Activated CD4-positive, alpha-beta T cell treated with anti-CD3 and anti-CD28 coated beads for 36 hours (primary cell): ENCODE data around the gene SMC2. TPM values are rescaled to one million over a fixed set of nuclear protein-coding genes. Genes with fewer than 3 reads are reported as not detected.

Experiments
- ATAC-seq: fragments of 200-7000 bp; cut with Tn5 transposase; one replicate; pipeline ENCODE4 v1.10.0; 2021; ENCODE audit warnings: mild to moderate bottlenecking, moderate library complexity
- CTCF ChIA-PET: fragments of 350-600 bp; sonication (Branson Sonifier 250); formaldehyde crosslinking; loops from one replicate; lab custom pipeline; 2021; ENCODE audit warnings: antibody characterized with exemption; lab: Charles Lee
- POLR2A ChIA-PET: fragments of 350-600 bp; sonication (Branson Sonifier 250); formaldehyde crosslinking; loops from one replicate; lab custom pipeline; 2021; ENCODE audit warnings: antibody characterized with exemption, inconsistent platforms; lab: Charles Lee
- DNase-seq: peaks from one replicate; pipeline ENCODE4 v3.0.0-alpha.2; 2020
- H3K27ac Mint-ChIP-seq: one replicate; pipeline ENCODE4 v1.8.0; 2021; ENCODE audit warnings: mixed read lengths
- H3K27me3 Mint-ChIP-seq: one replicate; pipeline ENCODE4 v1.8.0; 2021; ENCODE audit warnings: mixed read lengths
- H3K36me3 Mint-ChIP-seq: one replicate; pipeline ENCODE4 v1.8.0; 2021; ENCODE audit warnings: low read depth, mixed read lengths
- H3K4me1 Mint-ChIP-seq: one replicate; pipeline ENCODE4 v1.8.0; 2021; ENCODE audit warnings: mixed read lengths
- H3K4me3 Mint-ChIP-seq: one replicate; pipeline ENCODE4 v1.8.0; 2021; ENCODE audit warnings: mild to moderate bottlenecking, moderate library complexity, mixed read lengths
- H3K9me3 Mint-ChIP-seq: one replicate; pipeline ENCODE4 v1.8.0; 2021; ENCODE audit warnings: low read depth, mixed read lengths
- intact Hi-C, 2 experiments: fragments of 100-400 bp; cut with DNase I in 1 of 2; cut with micrococcal nuclease in 1 of 2; formaldehyde crosslinking; loops; one replicate each; pipeline versions ENCODE4 v1.14.2 to v1.15.1; 2022 to 2024; cut with DNase I, micrococcal nuclease
- total RNA-seq, 2 experiments: library from RNA; stranded (reverse); gene quantifications; one replicate each; pipeline ENCODE4 v1.2.3, GENCODE V29; 2021

Gene SMC2
- total RNA-seq, result 10 to 100 TPM; 78.4 to 84.5 TPM

DNA sequence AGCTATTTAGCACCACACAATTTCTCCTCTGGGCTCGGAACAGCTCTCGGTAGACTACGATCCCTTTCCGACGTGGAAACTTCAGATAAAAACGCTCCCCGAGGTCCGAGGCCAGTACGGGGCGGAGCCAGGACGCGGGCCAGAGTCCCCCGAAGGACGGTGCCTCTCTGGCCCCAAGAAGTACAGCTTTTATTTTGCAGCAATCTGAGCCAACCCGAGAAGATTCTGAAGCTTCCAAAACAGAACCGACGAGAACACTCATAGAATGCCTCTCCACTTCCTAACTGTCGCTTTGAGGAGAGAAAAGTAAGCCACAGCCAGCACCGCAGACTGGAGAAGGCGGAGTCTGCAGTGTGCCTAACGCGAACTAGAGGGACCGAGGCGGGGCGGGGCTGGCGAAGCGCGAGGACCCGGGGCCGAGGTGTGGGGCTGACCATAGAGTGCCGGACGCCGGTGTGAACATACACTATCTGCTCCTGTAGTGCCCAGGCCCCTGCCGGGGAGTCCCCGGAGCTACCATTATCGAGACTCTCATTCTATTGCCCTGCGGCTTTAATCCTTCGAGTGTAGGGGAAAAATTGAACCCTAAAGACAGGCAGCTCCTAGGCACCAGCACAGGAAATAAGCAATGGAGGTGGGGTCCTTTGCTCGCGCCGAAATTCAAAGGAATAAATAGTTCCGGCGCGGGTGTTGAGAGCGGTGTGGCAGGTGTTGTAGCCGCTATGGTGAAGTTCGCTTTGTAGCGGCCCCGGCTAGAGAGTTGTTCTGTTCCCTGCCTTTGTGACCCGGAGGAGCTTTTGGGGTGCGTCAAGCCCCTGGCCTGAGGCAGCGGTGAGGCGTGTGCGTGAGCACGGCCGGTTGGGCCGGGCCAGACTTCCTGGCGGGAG lies at the start of gene SMC2:
SMC2 (plus strand) TSS at position 663 of the 887 bp plus-strand sequence. CDS start 1,076 bp downstream, outside the sequence.
- Mint-ChIP-seq H3K27ac (peak within 1 kb of the TSS; percentile 99), H3K36me3 (peaks cover 16% of the 10 kb centered on the region), H3K27me3 (no peaks in the 10 kb centered on the region), H3K9me3 (no peaks in the 10 kb centered on the region), H3K4me1 (peaks cover 37% of the 10 kb centered on the region), H3K4me3 (peak within 1 kb of the TSS; percentile 88)
- DNase-seq (peak; percentile 96), ATAC-seq (peak; percentile 91)
- ChIA-PET POLR2A (interaction anchor here (0.6 kb wide), 1 partner anchor 868 kb away, joined by 3 read pairs; no protein-coding TSS in a partner anchor), CTCF (interaction anchor here (0.8 to 0.9 kb wide), 2 partner anchors 20 to 45 kb away, joined by 3 to 4 read pairs; no protein-coding TSS in a partner anchor)
- intact Hi-C loops, result loop anchor here (1.0 to 10.0 kb wide), 9 partner anchors 295 to 1601 kb away; partner anchors contain the start of genes NIPSNAP3A (in 2 of the 2), FSD1L (in 1 of the 2), SLC44A1 (in 1 of the 2) and TMEM38B (in 1 of the 2)

DNA sequence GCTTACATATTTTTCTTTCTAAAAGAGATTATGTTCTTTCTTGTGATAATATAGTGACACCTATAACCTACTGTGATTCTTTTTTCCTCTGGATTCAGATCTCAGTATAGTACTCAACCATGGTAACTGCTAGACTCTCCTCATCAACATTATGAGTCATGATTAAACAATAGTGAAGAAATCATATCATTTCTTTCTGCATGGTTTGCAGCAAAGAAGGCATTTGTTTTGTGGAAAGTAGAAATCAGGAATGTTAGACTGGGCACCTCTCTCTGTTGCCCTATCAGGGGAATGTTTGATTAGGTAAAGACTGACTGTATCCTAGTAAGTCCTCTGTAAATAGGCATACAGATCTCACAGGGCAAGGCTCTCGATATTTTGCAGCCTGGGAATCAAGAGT lies 25.6 kb upstream of the SMC2 start:
- DNase-seq (no peak), ATAC-seq (no peak)
- ChIA-PET CTCF (no interaction called here), POLR2A (no interaction called here)
- no peaks in the 10 kb centered on the region for H3K36me3 Mint-ChIP-seq
- no peak overlapping the region for H3K4me3 Mint-ChIP-seq
- H3K27me3 Mint-ChIP-seq, result no peaks in the 10 kb centered on the region
- no peak overlapping the region for H3K27ac Mint-ChIP-seq
- no peaks in the 10 kb centered on the region for H3K4me1 Mint-ChIP-seq
- no peaks in the 10 kb centered on the region for H3K9me3 Mint-ChIP-seq
- intact Hi-C loops, result no loop called here

DNA sequence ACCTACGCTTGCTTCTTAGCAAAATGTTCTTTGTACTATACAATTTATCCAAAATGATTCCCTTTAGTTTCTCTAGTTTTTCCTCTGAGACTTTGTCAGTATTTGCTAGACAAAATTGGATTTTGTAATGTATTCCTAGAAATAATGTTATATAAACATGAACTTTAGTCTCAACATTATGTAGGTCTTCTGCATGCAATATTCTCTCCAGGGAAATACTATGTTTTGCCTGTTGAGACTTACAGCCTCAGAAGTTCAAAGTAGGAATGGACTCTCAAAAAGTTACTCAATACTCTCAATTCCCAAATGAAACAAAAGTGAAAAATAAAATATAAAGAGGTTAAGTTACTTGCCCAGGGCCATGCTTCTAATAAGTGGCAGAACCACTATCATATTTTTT lies 24.8 kb upstream of the SMC2 start:
- ChIA-PET CTCF (no interaction called here), POLR2A (no interaction called here)
- intact Hi-C loops, result no loop called here
- Mint-ChIP-seq H3K4me3 (no peak overlapping the region), H3K4me1 (no peaks in the 10 kb centered on the region), H3K27ac (no peak overlapping the region), H3K27me3 (no peaks in the 10 kb centered on the region), H3K36me3 (no peaks in the 10 kb centered on the region), H3K9me3 (no peaks in the 10 kb centered on the region)
- DNase-seq (no peak), ATAC-seq (no peak)

DNA sequence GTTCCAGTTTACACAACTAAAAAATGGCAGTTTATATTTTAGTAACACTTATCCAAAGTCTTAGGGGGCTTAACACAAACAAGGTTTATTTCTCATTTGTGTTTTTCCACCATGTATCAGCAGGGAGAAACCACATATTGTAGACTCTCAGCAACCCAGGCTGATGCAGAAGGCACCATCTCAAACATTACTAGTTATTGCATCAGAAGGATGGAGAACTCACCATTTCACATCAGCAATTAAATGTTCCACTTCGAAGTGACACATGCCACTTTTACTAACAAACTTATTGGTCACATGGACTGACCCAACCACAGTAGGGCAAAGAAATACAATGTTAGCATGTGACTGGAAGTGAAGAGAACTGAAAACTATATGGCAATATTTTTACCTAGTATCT lies 22.5 kb upstream of the SMC2 start:
- no peak for DNase-seq
- H3K27ac Mint-ChIP-seq, result no peak overlapping the region
- peaks cover 9% of the 10 kb centered on the region for H3K27me3 Mint-ChIP-seq
- H3K9me3 Mint-ChIP-seq, result no peaks in the 10 kb centered on the region
- intact Hi-C loops, result no loop called here
- ATAC-seq, result peak; percentile 9
- no peaks in the 10 kb centered on the region for H3K4me1 Mint-ChIP-seq
- CTCF ChIA-PET, result no interaction called here
- no peak overlapping the region for H3K4me3 Mint-ChIP-seq
- POLR2A ChIA-PET, result no interaction called here
- H3K36me3 Mint-ChIP-seq, result no peaks in the 10 kb centered on the region

DNA sequence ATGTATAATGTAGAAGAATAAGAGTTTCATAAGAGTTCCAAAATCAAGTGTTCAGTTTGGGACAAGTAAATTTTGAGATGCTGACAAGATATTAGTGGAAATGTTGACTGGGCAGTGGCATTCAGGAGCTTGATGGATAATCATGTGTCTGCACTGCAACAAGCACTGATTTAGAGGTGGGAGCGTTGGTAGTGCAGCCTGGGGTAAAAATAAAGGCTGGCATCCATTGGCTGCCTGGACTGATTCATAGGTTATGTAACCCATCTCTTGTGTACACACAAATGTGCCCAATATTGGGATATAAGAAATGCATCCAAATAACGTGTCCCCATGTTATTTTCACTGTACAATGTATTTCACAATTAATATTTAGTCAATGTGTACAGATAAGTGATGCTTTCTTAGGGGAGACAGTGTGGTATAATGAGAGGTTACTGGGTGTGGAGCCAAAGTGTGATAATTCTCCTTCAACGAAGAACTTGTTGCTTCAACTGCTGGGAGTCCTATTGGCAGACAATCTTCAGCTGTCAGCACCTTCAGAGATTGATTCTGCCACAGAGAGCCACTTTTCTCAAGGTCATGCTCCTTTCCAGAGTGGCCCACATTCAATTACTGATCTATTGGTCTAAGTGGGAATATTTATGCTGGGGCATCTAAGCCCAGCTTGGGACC lies 20.9 kb upstream of the SMC2 start:
- H3K27me3 Mint-ChIP-seq, result peaks cover 20% of the 10 kb centered on the region
- intact Hi-C loops, result no loop called here
- DNase-seq, result no peak
- CTCF ChIA-PET, result interaction anchor here (0.8 to 1.1 kb wide), 3 partner anchors 19 to 51 kb away, joined by 3 to 4 read pairs (median 3); no protein-coding TSS in a partner anchor
- H3K4me3 Mint-ChIP-seq, result no peak overlapping the region
- H3K36me3 Mint-ChIP-seq, result no peaks in the 10 kb centered on the region
- H3K27ac Mint-ChIP-seq, result no peak overlapping the region
- POLR2A ChIA-PET, result no interaction called here
- H3K4me1 Mint-ChIP-seq, result no peaks in the 10 kb centered on the region
- no peak for ATAC-seq
- no peaks in the 10 kb centered on the region for H3K9me3 Mint-ChIP-seq

DNA sequence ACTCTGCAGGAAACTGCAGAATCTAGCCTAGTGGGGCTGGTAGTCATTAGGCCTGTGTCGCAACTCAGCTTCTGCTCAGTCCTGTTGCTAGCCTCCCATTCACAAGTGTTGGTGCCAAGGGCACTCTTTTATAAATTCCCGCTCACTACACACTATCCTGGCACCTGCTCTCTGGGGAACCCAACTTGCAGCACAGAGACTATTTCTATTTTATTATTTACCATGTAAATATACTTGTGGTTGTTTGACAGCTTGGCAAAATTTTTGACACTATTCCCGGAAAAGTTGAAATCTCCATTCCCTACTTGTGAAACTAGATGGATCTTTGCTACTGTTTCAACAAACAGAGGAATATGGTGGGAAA lies 20.4 kb upstream of the SMC2 start:
- CTCF ChIA-PET, result interaction anchor here (0.8 to 1.1 kb wide), 3 partner anchors 18 to 50 kb away, joined by 3 to 4 read pairs (median 3); no protein-coding TSS in a partner anchor
- intact Hi-C loops, result no loop called here
- ATAC-seq, result no peak
- no peaks in the 10 kb centered on the region for H3K4me1 Mint-ChIP-seq
- no peak for DNase-seq
- H3K27ac Mint-ChIP-seq, result no peak overlapping the region
- no peak overlapping the region for H3K4me3 Mint-ChIP-seq
- no peaks in the 10 kb centered on the region for H3K36me3 Mint-ChIP-seq
- POLR2A ChIA-PET, result no interaction called here
- H3K9me3 Mint-ChIP-seq, result no peaks in the 10 kb centered on the region
- H3K27me3 Mint-ChIP-seq, result peaks cover 20% of the 10 kb centered on the region

DNA sequence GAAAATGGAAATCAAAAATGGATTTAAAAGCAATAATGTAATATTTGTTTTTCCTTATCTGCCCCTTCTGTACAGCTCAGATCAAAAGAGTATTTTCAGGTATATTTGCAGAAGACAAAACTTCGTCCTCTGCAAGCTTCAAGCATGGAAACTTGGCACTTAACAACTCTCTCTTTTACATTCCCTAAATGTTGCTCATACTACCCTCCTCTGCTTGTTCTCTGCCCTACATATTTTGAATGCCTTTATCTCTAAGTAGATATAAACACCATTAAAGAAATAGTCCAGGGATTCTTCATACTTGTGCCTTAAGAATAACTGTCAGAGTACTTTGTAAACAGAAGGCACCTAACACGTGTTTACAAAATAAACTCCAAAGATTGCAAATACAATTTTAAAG lies 19.2 kb upstream of the SMC2 start:
- no peak for DNase-seq
- Mint-ChIP-seq H3K4me1 (no peaks in the 10 kb centered on the region), H3K36me3 (no peaks in the 10 kb centered on the region), H3K4me3 (no peak overlapping the region), H3K27ac (no peak overlapping the region), H3K9me3 (peaks cover 3% of the 10 kb centered on the region), H3K27me3 (peaks cover 22% of the 10 kb centered on the region)
- no peak for ATAC-seq
- ChIA-PET CTCF (no interaction called here), POLR2A (no interaction called here)
- intact Hi-C loops, result no loop called here

DNA sequence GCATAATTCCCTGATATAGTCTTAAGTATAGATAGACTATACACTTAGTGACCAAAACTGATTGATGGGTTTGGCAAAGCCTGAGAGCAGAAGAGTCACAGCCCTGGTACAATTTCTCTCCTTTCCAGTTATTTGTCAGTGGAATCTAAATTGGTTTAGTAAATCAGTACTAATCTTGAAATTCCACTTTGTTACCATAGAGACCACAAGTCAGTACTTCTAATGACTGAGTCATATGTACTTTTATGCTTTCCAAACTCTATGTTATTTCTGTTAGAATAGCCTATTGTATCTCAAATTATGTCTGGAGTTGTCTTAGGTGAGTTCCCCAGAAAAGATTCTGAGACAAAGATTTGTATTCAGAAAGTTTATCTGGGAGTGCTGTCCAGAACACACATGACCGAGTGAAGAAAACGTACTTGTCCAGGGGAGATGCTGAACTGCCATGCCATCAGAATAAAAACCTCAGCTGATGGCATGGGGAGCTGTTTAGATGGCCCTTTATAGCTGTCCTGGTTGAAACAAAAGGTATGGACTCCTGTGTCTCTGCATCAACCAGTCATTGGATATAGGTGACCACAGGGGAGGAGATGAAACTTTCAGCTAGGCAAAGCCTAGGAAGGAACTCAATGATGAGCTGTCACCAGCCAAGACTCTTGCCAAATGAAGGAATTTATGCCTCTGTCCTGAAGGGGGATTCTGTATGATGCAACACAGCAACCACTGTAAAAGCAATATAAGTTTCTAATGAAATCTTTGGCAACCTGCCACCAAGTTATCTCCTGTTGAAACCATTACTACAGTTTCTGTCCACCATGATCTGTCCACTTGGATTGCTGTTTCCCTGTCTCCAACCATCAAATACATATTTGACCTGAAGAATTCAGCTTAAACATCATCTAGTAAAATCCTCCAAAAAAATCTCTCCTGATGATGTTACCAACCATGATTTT lies 18.0 kb upstream of the SMC2 start:
- no peak for ATAC-seq

DNA sequence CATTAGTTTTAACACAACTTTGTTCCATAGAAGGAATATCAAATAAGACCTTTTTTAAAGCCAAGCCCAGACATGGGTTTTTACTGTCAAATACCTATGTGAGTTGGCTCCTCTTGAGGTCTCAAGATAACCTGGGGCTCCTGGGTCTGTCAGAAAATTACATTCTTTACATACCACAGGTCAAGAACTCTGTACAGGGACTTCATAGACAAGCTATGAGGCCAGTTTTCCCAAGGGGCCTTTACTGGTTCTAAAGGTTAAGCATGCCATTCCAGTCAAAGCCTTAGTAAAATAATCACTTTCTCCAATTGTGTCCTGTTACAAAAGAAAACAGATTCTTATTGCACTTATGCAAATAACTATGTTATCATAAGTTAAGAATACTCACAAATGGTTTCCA lies 15.5 kb upstream of the SMC2 start:
- ChIA-PET POLR2A (no interaction called here), CTCF (no interaction called here)
- no peak overlapping the region for H3K4me3 Mint-ChIP-seq
- no peak overlapping the region for H3K27ac Mint-ChIP-seq
- DNase-seq (no peak), ATAC-seq (no peak)
- intact Hi-C loops, result no loop called here
- peaks cover 5% of the 10 kb centered on the region for H3K9me3 Mint-ChIP-seq
- H3K4me1 Mint-ChIP-seq, result no peaks in the 10 kb centered on the region
- H3K27me3 Mint-ChIP-seq, result peaks cover 22% of the 10 kb centered on the region
- H3K36me3 Mint-ChIP-seq, result peaks cover 2% of the 10 kb centered on the region

More for the DNA sequence above, 18.0 kb upstream of the SMC2 start:
- ChIA-PET CTCF (interaction anchor here (0.7 kb wide), 2 partner anchors 36 to 114 kb away, joined by 3 to 4 read pairs; no protein-coding TSS in a partner anchor), POLR2A (no interaction called here)
- H3K9me3 Mint-ChIP-seq, result peaks cover 3% of the 10 kb centered on the region
- no peaks in the 10 kb centered on the region for H3K4me1 Mint-ChIP-seq
- no peak overlapping the region for H3K27ac Mint-ChIP-seq
- DNase-seq, result no peak
- intact Hi-C loops, result no loop called here
- no peak overlapping the region for H3K4me3 Mint-ChIP-seq
- peaks cover 22% of the 10 kb centered on the region for H3K27me3 Mint-ChIP-seq
- H3K36me3 Mint-ChIP-seq, result no peaks in the 10 kb centered on the region

DNA sequence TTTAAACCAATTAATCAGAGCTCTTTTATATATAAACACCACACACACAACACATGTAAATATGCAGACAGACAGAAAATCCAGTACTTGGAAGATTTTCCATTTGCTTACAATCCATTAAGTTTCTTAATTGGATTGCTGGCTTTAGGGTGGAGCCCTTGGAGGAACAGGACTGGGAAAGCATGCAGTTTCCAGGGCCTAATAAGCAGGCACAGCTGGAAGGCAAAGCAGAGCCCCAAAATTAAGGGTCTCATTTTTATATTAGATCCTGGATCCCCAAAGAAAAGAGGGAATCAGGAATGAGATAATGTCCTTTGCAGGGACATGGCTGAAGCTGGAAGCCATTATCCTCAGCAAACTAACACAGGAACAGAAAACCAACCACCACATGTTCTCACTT lies 13.1 kb upstream of the SMC2 start:
- peaks cover 2% of the 10 kb centered on the region for H3K36me3 Mint-ChIP-seq
- DNase-seq (no peak), ATAC-seq (no peak)
- no peak overlapping the region for H3K27ac Mint-ChIP-seq
- H3K27me3 Mint-ChIP-seq, result peaks cover 13% of the 10 kb centered on the region
- H3K9me3 Mint-ChIP-seq, result peaks cover 5% of the 10 kb centered on the region
- ChIA-PET POLR2A (no interaction called here), CTCF (interaction anchor here (1.1 kb wide), 1 partner anchor 10 kb away, joined by 3 read pairs; no protein-coding TSS in a partner anchor)
- intact Hi-C loops, result no loop called here
- H3K4me3 Mint-ChIP-seq, result no peak overlapping the region
- no peaks in the 10 kb centered on the region for H3K4me1 Mint-ChIP-seq

DNA sequence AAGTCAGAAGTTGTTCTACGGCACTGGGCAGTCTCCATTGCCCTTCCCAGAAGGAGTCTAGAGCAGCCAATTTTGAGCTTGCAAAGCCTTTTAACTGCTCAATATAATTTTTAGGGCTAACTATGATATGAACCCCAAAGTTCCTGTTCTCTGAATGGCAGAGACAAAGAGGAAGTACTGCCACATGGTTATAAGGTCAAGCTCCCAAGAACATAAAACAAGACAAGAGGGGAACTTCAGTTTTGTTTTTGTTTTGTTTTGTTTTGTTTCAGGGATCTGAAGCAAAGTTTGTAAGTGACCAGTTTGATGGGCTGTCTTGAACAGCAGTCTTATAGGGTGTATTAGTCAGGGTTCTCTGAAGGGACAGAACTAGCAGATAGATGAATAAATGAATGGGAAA lies 11.9 kb upstream of the SMC2 start:
- H3K27ac Mint-ChIP-seq, result no peak overlapping the region
- H3K9me3 Mint-ChIP-seq, result peaks cover 5% of the 10 kb centered on the region
- intact Hi-C loops, result no loop called here
- no peak for ATAC-seq
- no peak overlapping the region for H3K4me3 Mint-ChIP-seq
- H3K36me3 Mint-ChIP-seq, result peaks cover 2% of the 10 kb centered on the region
- peaks cover 10% of the 10 kb centered on the region for H3K27me3 Mint-ChIP-seq
- H3K4me1 Mint-ChIP-seq, result no peaks in the 10 kb centered on the region
- ChIA-PET CTCF (no interaction called here), POLR2A (no interaction called here)
- no peak for DNase-seq
